Lung (tissue), 12 donors: ENCODE measurements around the gene RABL6. TPM values are rescaled to one million over a fixed set of nuclear protein-coding genes. Genes with fewer than 3 reads are reported as not detected.

Source experiments
- ATAC-seq: fragments of 200-7000 bp; cut with Tn5 transposase; one replicate; pipeline ENCODE4 v1.9.1; 2020; ENCODE audit warnings: moderate number of reproducible peaks; ENCODE audit not compliant: insufficient read depth, low FRiP score
- DNase-seq, 3 donors: peaks; one replicate each; pipeline ENCODE4 v3.0.0-alpha.2; 2013 to 2017
- H3K27ac ChIP-seq, 2 donors: one replicate each; pipeline ENCODE4 v1.5.1; 2013; ENCODE audit warnings: mild to moderate bottlenecking in 2 of 2, moderate library complexity in 2 of 2, control low read depth in 1 of 2, inconsistent platforms in 1 of 2, low read depth in 1 of 2, low read length in 1 of 2
- H3K27me3 ChIP-seq, 3 donors: one replicate each; pipeline ENCODE4 v1.5.1; 2013; ENCODE audit warnings: low read length in 2 of 3; ENCODE audit not compliant: control insufficient read depth in 3 of 3, insufficient read depth in 3 of 3
- H3K36me3 ChIP-seq, 4 donors: one replicate each; pipeline ENCODE4 v1.5.1; 2013; ENCODE audit warnings: low read length in 4 of 4, mild to moderate bottlenecking in 1 of 4, moderate library complexity in 1 of 4; ENCODE audit not compliant: control insufficient read depth in 4 of 4, insufficient read depth in 4 of 4
- H3K4me1 ChIP-seq, 5 donors: one replicate each; pipeline ENCODE4 v1.5.1; 2013; ENCODE audit warnings: low read length in 5 of 5, mild to moderate bottlenecking in 2 of 5, moderate library complexity in 1 of 5; ENCODE audit not compliant: control insufficient read depth in 5 of 5, insufficient read depth in 5 of 5
- H3K4me3 ChIP-seq: one replicate; pipeline ENCODE4 v1.5.1; 2013; ENCODE audit warnings: mild to moderate bottlenecking, control low read depth, moderate library complexity
- H3K9ac ChIP-seq, 2 donors: one replicate each; pipeline ENCODE4 v1.5.1; 2013; ENCODE audit warnings: low read length in 2 of 2, control low read depth in 1 of 2; ENCODE audit not compliant: insufficient read depth in 1 of 2
- H3K9me3 ChIP-seq, 4 donors: one replicate each; pipeline ENCODE4 v1.5.1; 2013; ENCODE audit warnings: low read length in 3 of 4, mild to moderate bottlenecking in 1 of 4, moderate library complexity in 1 of 4; ENCODE audit not compliant: control insufficient read depth in 4 of 4, insufficient read depth in 3 of 4
- CTCF ChIP-seq: IDR thresholded peaks from 2 replicates; pipeline ENCODE4 v1.5.1; 2012; ENCODE audit warnings: mild to moderate bottlenecking; ENCODE audit errors: control extremely low read depth, extremely low read depth
- WGBS, 2 donors: extraction: QIAGEN DNeasy Blood & Tissue Kit; methylation state at CpG; one replicate each; pipeline ENCODE4 v1.1.7; 2013; 5-methylcytosine and 5-hydroxymethylcytosine counted together
- polyA plus RNA-seq, 2 donors: library from polyadenylated mRNA; stranded (reverse); fragments of 200-250 nt; gene quantifications; one replicate each; pipeline ENCODE4 v1.2.1, GENCODE V29; 2013
- total RNA-seq, 2 donors: library from RNA; depleted of rRNA in 1 of 2; stranded (reverse); fragments of >200 nt in 1 of 2; gene quantifications; one replicate each; pipeline ENCODE4 v1.2.1, GENCODE V29; 2014 to 2021
- donor health status: control.
- donor health status: control.
- donor health status: Bipolar disorder and iron deficiency.
- donor health status: healthy.
- donor health status: DM: yes; HTN: yes; CAD: no.

Gene RABL6
- total and polyA plus RNA-seq, 4 donors: 36.4 to 87.8 (median 62.2) TPM

GRCh38 chr9:136762221-136762691 is 45.5 kb upstream of the RABL6 start:
- H3K36me3 ChIP-seq: no peaks in the 10 kb centered on the region
- ATAC-seq (no peak), DNase-seq (no peak)
- 83 to 86% methylated on average over 16 to 17 of the region's 17 CpGs for WGBS, 2 donors
- H3K4me1 ChIP-seq: peaks cover 0 to 3% (median 0%) of the 10 kb centered on the region in 5 donors
- H3K4me3 ChIP-seq: no peak overlapping the region
- H3K9ac ChIP-seq: no peak overlapping the region
- H3K27ac ChIP-seq: no peak overlapping the region
- no peak for TF ChIP-seq CTCF
- no peaks in the 10 kb centered on the region for H3K9me3 ChIP-seq
- H3K27me3 ChIP-seq: no peaks in the 10 kb centered on the region

GRCh38 chr9:136762915-136763648 is 44.7 kb upstream of the RABL6 start:
- Histone ChIP-seq H3K9me3 (no peaks in the 10 kb centered on the region), H3K4me3 (no peak overlapping the region), H3K27ac (no peak overlapping the region), H3K4me1 (peaks cover 0 to 2% (median 0%) of the 10 kb centered on the region in 5 donors), H3K27me3 (peaks cover 0 to 3% (median 0%) of the 10 kb centered on the region in 3 donors), H3K36me3 (no peaks in the 10 kb centered on the region), H3K9ac (no peak overlapping the region)
- 19 to 22% methylated on average over 20 to 37 of the region's 37 CpGs for WGBS, 2 donors
- TF ChIP-seq CTCF: no peak
- DNase-seq (peak; percentile 11 to 55 (median 20)), ATAC-seq (no peak)

GRCh38 chr9:136763649-136764035 is 44.1 kb upstream of the RABL6 start:
- no peak for ATAC-seq
- H3K27me3 ChIP-seq: peaks cover 0 to 3% (median 0%) of the 10 kb centered on the region in 3 donors
- 89 to 90% methylated on average over 14 of the region's 14 CpGs for WGBS, 2 donors
- no peak for DNase-seq
- TF ChIP-seq CTCF: no peak
- H3K27ac ChIP-seq: no peak overlapping the region
- no peaks in the 10 kb centered on the region for H3K36me3 ChIP-seq
- no peak overlapping the region for H3K4me3 ChIP-seq
- H3K4me1 ChIP-seq: peaks cover 0 to 2% (median 0%) of the 10 kb centered on the region in 5 donors
- no peak overlapping the region for H3K9ac ChIP-seq
- no peaks in the 10 kb centered on the region for H3K9me3 ChIP-seq
